ENCODE data around the gene SIPA1L3.

SIPA1L3 gene

DNA sequence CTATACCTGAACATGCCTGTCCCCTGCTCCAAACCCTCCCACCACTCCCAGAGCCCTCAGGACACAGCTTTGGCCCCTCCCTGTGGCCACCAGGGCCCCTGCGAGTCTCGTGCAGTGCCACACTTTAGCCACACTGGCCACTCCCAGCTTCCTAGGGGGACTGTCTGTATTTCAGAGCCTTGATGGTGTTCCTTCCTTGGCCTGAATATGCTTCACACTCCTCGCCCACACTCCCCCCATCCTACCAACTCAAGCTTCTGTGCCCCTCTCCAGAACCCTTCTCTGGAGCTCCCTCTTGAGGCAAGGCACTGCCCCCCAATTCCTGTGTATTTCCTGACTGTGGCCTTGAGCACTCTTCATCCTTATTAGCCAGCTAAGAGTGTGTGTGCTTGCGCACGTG, 236.8 kb downstream of the SIPA1L3 start:
- TF ChIP-seq, protein P1, sequence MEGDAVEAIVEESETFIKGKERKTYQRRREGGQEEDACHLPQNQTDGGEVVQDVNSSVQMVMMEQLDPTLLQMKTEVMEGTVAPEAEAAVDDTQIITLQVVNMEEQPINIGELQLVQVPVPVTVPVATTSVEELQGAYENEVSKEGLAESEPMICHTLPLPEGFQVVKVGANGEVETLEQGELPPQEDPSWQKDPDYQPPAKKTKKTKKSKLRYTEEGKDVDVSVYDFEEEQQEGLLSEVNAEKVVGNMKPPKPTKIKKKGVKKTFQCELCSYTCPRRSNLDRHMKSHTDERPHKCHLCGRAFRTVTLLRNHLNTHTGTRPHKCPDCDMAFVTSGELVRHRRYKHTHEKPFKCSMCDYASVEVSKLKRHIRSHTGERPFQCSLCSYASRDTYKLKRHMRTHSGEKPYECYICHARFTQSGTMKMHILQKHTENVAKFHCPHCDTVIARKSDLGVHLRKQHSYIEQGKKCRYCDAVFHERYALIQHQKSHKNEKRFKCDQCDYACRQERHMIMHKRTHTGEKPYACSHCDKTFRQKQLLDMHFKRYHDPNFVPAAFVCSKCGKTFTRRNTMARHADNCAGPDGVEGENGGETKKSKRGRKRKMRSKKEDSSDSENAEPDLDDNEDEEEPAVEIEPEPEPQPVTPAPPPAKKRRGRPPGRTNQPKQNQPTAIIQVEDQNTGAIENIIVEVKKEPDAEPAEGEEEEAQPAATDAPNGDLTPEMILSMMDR (IDR thresholded peaks at IDR 0.05; ENCODE audit: extremely low read depth, insufficient read depth, missing control alignments), result peak; percentile 30
- in situ Hi-C loops (cut with MboI; ENCODE audit: low pct_unique_long_range_greater_than_20kb, low sequenced_read_pairs, unreplicated experiment), result no loop called here
- DNase-seq (ENCODE audit: low spot score), result no peak

DNA sequence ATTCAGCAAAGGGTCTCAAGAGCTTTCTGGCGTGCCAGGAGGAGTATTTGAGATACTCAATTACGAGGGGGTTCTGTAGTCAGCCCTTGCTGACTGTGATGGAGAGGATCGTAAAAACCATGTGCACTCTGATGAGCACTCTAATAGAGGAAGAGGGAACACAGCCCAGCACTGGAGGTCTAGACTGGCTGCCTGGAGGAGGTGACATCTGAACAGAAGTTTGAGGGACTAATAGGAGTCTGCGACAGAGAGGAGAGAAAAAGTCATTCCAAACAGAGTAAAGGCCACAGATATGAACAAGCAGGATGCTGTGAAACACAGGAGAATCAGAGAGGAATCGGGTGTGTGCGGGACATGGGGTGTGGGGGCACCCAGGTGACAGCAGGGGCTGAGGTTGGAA, 237.7 kb downstream of the SIPA1L3 start:
- TF ChIP-seq, protein P1 (IDR thresholded peaks at IDR 0.05; ENCODE audit: extremely low read depth, insufficient read depth, missing control alignments), result no peak
- no peak for DNase-seq (ENCODE audit: low spot score)
- in situ Hi-C loops (cut with MboI; ENCODE audit: low pct_unique_long_range_greater_than_20kb, low sequenced_read_pairs, unreplicated experiment), result no loop called here

DNA sequence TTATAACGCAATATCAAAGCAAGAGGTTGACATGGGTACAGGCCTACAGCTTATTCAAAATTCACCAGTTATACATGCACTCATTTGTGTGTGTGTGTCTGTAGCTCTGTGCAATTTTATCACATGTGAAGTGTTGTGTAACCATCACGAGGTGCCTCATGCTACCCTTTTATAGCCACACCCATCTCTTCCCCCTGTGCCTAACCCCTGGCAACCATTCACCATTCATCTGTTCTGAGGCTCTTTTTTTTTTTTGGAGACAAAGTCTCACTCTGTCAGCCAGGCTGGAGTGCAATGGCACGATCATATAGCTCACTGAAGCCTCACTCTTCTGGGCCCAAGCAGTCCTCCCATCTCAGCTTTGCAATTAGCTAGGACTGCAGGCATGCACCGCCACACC, 238.6 kb downstream of the SIPA1L3 start:
- in situ Hi-C loops (cut with MboI; ENCODE audit: low pct_unique_long_range_greater_than_20kb, low sequenced_read_pairs, unreplicated experiment), result no loop called here
- TF ChIP-seq, protein P1 (IDR thresholded peaks at IDR 0.05; ENCODE audit: extremely low read depth, insufficient read depth, missing control alignments), result no peak
- no peak for DNase-seq (ENCODE audit: low spot score)

DNA sequence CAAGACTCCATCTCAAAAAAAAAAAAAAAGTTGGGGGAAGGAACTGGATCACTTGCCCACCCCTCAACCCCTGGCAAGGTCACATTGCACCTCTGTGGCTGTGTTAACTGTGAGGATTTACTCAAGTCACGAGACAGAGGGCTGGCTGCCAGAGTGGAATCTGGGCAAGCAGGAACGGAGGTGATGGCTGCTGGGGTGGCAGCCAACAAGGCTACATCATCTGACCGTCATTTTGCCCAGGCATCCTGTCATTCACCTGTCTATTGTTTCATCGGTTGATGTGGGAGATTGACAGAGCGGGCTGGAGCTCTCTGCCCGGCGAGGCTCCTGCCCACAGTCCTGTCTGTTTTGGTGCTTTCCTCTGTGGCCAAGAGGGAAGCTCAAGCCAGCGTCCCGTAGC, 241.3 kb downstream of the SIPA1L3 start:
- in situ Hi-C loops (cut with MboI; ENCODE audit: low pct_unique_long_range_greater_than_20kb, low sequenced_read_pairs, unreplicated experiment), result no loop called here
- no peak for DNase-seq (ENCODE audit: low spot score)
- TF ChIP-seq, protein P1 (IDR thresholded peaks at IDR 0.05; ENCODE audit: extremely low read depth, insufficient read depth, missing control alignments), result no peak

DNA sequence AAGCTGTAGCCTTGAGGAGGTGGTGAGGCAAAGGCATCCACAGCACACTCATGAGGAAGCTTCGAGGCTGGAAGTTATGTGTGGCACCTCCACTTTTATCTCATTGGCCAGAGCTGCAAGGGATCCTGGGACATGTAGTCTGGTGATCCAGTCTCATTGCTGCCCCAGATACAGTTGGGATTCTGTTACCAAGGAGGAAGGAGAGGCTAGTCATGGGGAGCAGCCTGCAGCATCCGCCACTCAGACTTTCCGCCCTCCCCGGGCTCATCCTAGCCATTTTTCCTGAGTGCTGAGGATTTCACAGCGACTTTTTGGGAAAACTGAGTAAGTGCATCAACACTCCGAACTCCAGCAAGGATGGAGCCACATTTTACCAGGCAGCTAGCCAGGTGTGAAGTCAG, 242.7 kb downstream of the SIPA1L3 start:
- in situ Hi-C loops (cut with MboI; ENCODE audit: low pct_unique_long_range_greater_than_20kb, low sequenced_read_pairs, unreplicated experiment), result no loop called here
- TF ChIP-seq, protein P1 (IDR thresholded peaks at IDR 0.05; ENCODE audit: extremely low read depth, insufficient read depth, missing control alignments), result no peak
- DNase-seq (ENCODE audit: low spot score), result no peak

DNA sequence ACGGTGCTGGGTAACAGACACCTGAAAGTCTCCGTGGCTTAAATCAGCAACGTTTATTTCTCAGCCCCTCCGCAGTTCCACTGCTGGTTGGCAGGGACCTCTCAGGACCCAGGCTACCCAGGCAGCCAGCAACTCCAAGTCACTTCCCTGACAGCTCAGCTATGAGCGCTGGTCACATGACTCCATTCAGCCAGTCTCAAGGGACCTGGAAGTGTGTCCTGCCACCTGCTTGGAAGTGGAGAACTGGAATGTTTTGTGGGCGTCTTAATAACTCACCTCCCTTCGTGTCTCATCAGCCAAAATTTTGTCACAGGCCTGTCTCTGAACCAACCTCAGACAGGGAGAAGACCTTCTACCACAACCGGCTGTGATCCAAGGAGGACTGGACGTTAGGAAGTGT, 244.2 kb downstream of the SIPA1L3 start:
- in situ Hi-C loops (cut with MboI; ENCODE audit: low pct_unique_long_range_greater_than_20kb, low sequenced_read_pairs, unreplicated experiment), result no loop called here
- no peak for DNase-seq (ENCODE audit: low spot score)
- TF ChIP-seq, protein P1 (IDR thresholded peaks at IDR 0.05; ENCODE audit: extremely low read depth, insufficient read depth, missing control alignments), result no peak

Data from GM13977 (cell line).